Stimulated activated CD8-positive, alpha-beta memory T cell treated with anti-CD3 and anti-CD28 coated beads, Interleukin-12 subunit alpha, Interleukin-12 subunit beta, amount 100 ng/mL, for 24 hours (primary cell): Measurements from ENCODE around the gene SYNGR3.
"Not testable (repeated sequence)": the region's sequence is repeated elsewhere in the genome, so short reads cannot be mapped to it uniquely, and the experiment has no call there.

ENCODE experiments used
- DNase-seq: peaks from one replicate; pipeline ENCODE4 v3.0.0-alpha.2; 2020; ENCODE audit errors: extremely low read depth

SYNGR3 gene

GRCh38 chr16:2028146-2028545 is 38.4 kb downstream of the SYNGR3 start:
- DNase-seq = no peak

GRCh38 chr16:2028620-2029220 is 39.0 kb downstream of the SYNGR3 start:
- DNase-seq = no peak

- no peak for DNase-seq
These were observed 39.6 kb downstream of the SYNGR3 start for GRCh38 chr16:2029350-2029749.

- DNase-seq = no peak
These were observed 40.3 kb downstream of the SYNGR3 start for GRCh38 chr16:2030036-2030435.

GRCh38 chr16:2031081-2031577 is 41.4 kb downstream of the SYNGR3 start:
- DNase-seq = no peak

GRCh38 chr16:2032285-2033056 is 42.7 kb downstream of the SYNGR3 start:
- DNase-seq = no peak

GRCh38 chr16:2033057-2033908 is 43.5 kb downstream of the SYNGR3 start:
- no peak for DNase-seq

GRCh38 chr16:2033909-2034695 is 44.3 kb downstream of the SYNGR3 start:
- DNase-seq = not testable (repeated sequence)

GRCh38 chr16:2034696-2035430 is 45.1 kb downstream of the SYNGR3 start:
- DNase-seq = no peak

GRCh38 chr16:2035431-2036199 is 45.8 kb downstream of the SYNGR3 start:
- DNase-seq = no peak

GRCh38 chr16:2036200-2036966 is 46.6 kb downstream of the SYNGR3 start:
- DNase-seq = no peak

- DNase-seq = no peak
These were observed 47.3 kb downstream of the SYNGR3 start for GRCh38 chr16:2037115-2037514.

- DNase-seq = no peak
These were observed 48.0 kb downstream of the SYNGR3 start for GRCh38 chr16:2037647-2038381.

GRCh38 chr16:2038382-2039231 is 48.8 kb downstream of the SYNGR3 start:
- DNase-seq = no peak

GRCh38 chr16:2039274-2040031 is 49.7 kb downstream of the SYNGR3 start:
- no peak for DNase-seq

- no peak for DNase-seq
These were observed 50.4 kb downstream of the SYNGR3 start for GRCh38 chr16:2040041-2040786.
